ENCODE measurements around the gene NRSN1. TPM values are rescaled to one million over a fixed set of nuclear protein-coding genes. Genes with fewer than 3 reads are reported as not detected.

The NRSN1 gene
- total RNA-seq, 2 donors from 2014 or later: 0.45 TPM; not detected in 1

GRCh38 chr6:24113891-24114290, 12.1 kb upstream of the NRSN1 start:
- no peak overlapping the region for H3K27ac ChIP-seq
- no peak overlapping the region for H3K4me3 ChIP-seq
- DNase-seq (ENCODE audit: low spot score): no peak
- TF ChIP-seq POLR2A (IDR thresholded peaks at IDR 0.05): no peak
- no peaks in the 10 kb centered on the region for H3K36me3 ChIP-seq
- H3K9me3 ChIP-seq: no peaks in the 10 kb centered on the region
- no peaks in the 10 kb centered on the region for H3K27me3 ChIP-seq (replicated peaks; ENCODE audit: insufficient read depth)
- no peaks in the 10 kb centered on the region for H3K4me1 ChIP-seq (replicated peaks)
- intact Hi-C loops (cut with DNase I): no loop called here

DNA sequence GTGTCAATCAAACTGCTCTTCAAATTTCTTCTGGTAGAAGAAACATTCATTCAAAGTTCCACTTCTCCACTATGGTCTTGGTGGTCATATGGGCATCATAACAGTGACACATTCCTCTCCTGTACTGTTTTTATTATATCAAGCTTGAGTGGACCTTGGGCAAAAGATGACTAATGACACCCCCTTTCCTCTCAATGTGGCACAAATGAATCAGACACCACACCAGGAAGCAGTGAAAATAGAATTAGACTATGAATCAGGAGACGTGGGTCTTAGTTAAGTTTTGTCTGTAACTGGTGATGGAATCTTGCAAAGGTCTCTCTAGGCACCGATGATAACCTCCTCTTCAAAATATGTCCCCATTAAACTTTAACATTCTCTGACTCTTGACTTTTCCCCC, 9.0 kb upstream of the NRSN1 start:
- TF ChIP-seq POLR2AphosphoS5 (IDR thresholded peaks at IDR 0.05) (no peak), CTCF (IDR thresholded peaks at IDR 0.05) (no peak), POLR2A (IDR thresholded peaks at IDR 0.05) (no peak)
- no peak overlapping the region for H3K4me3 ChIP-seq
- intact Hi-C loops (cut with DNase I): no loop called here

DNA sequence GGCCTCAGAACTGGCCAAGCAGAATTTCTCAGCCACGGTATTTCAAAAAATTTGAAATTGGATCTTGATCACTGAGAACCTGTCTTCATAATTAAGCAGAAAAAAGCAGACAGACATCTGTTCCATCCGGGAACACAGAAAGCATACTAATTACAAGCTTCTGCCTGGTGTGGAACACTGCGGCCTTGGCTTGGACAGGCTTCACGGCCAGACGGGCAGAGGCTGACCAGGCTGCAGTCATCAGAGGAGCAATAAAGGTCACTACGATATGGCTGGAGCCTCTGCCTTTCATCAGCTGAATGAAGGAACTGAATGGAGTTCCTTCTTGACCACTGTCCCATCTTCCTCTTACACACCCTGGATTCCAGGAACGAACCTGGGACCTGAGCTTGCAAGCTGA, 3.9 kb upstream of the NRSN1 start:
- H3K36me3 ChIP-seq: no peaks in the 10 kb centered on the region
- DNase-seq (ENCODE audit: low spot score): no peak
- intact Hi-C loops (cut with DNase I): no loop called here
- no peaks in the 10 kb centered on the region for H3K4me1 ChIP-seq (replicated peaks)
- TF ChIP-seq POLR2A (IDR thresholded peaks at IDR 0.05) (no peak), POLR2AphosphoS5 (IDR thresholded peaks at IDR 0.05) (no peak), CTCF (IDR thresholded peaks at IDR 0.05) (no peak)
- H3K27me3 ChIP-seq (replicated peaks; ENCODE audit: insufficient read depth): no peaks in the 10 kb centered on the region
- H3K4me3 ChIP-seq: no peak overlapping the region
- WGBS: 40% methylated on average over 7 of the region's 7 CpGs
- no peak overlapping the region for H3K27ac ChIP-seq
- H3K9me3 ChIP-seq: no peaks in the 10 kb centered on the region

More for the DNA sequence above, 9.0 kb upstream of the NRSN1 start:
- H3K9me3 ChIP-seq: no peaks in the 10 kb centered on the region
- 84% methylated on average over 2 of the region's 2 CpGs for WGBS
- DNase-seq (ENCODE audit: low spot score): no peak
- H3K36me3 ChIP-seq: no peaks in the 10 kb centered on the region
- H3K27ac ChIP-seq: no peak overlapping the region
- H3K27me3 ChIP-seq (replicated peaks; ENCODE audit: insufficient read depth): no peaks in the 10 kb centered on the region
- H3K4me1 ChIP-seq (replicated peaks): no peaks in the 10 kb centered on the region

GRCh38 chr6:24126586-24127192, 674 bp downstream of the NRSN1 start:
- no peak overlapping the region for H3K27ac ChIP-seq
- no peaks in the 10 kb centered on the region for H3K9me3 ChIP-seq
- TF ChIP-seq CTCF (IDR thresholded peaks at IDR 0.05): no peak
- peak; percentile 28 for DNase-seq (ENCODE audit: low spot score)
- H3K36me3 ChIP-seq: no peaks in the 10 kb centered on the region
- intact Hi-C loops (cut with DNase I): no loop called here
- no peaks in the 10 kb centered on the region for H3K4me1 ChIP-seq (replicated peaks)
- H3K27me3 ChIP-seq (replicated peaks; ENCODE audit: insufficient read depth): no peaks in the 10 kb centered on the region
- no peak overlapping the region for H3K4me3 ChIP-seq
- 2% methylated on average over 6 of the region's 6 CpGs for WGBS

GRCh38 chr6:24127316-24127715, 1.3 kb downstream of the NRSN1 start:
- no peak overlapping the region for H3K4me3 ChIP-seq
- intact Hi-C loops (cut with DNase I): no loop called here
- H3K4me1 ChIP-seq (replicated peaks): no peaks in the 10 kb centered on the region
- H3K9me3 ChIP-seq: no peaks in the 10 kb centered on the region
- TF ChIP-seq POLR2A (IDR thresholded peaks at IDR 0.05): no peak
- no peak for TF ChIP-seq POLR2AphosphoS5 (IDR thresholded peaks at IDR 0.05)
- no peak for TF ChIP-seq CTCF (IDR thresholded peaks at IDR 0.05)
- no peak for DNase-seq (ENCODE audit: low spot score)
- no peaks in the 10 kb centered on the region for H3K36me3 ChIP-seq
- no peak overlapping the region for H3K27ac ChIP-seq
- H3K27me3 ChIP-seq (replicated peaks; ENCODE audit: insufficient read depth): no peaks in the 10 kb centered on the region
- WGBS: 76% methylated on average over 2 of the region's 2 CpGs

Measured in prostate gland (tissue), 2 donors.